GM23338 (cell line): ENCODE results near the gene SLCO4A1. TPM values are rescaled to one million over a fixed set of nuclear protein-coding genes. Genes with fewer than 3 reads are reported as not detected.
A peak's percentile ranks its signal among the peaks of the same experiment; 100 is the strongest.

Source experiments
- ATAC-seq: fragments of 200-7000 bp; cut with Tn5 transposase; 3 replicates; pipeline ENCODE4 v1.9.1; 2020
- DNase-seq: peaks from one replicate; pipeline ENCODE4 v3.0.0-alpha.2; 2015; ENCODE audit warnings: low spot score
- H2AFZ ChIP-seq: fragments of 200-600 bp; sonication (generic); 2 replicates; pipeline ENCODE4 v1.8.0; 2016; ENCODE audit warnings: antibody characterized with exemption, mild to moderate bottlenecking, moderate library complexity
- H3F3A ChIP-seq: fragments of 200-600 bp; sonication (generic); replicated peaks from 2 replicates; pipeline ENCODE4 v1.8.0; 2017; ENCODE audit warnings: antibody characterized with exemption, mixed run types, low read depth
- H3K27ac ChIP-seq: fragments of 200-600 bp; sonication (generic); 2 replicates; pipeline ENCODE4 v1.6.1; 2016; ENCODE audit warnings: low read depth
- H3K27me3 ChIP-seq: fragments of 200-600 bp; sonication (generic); 2 replicates; pipeline ENCODE4 v1.8.0; 2016; ENCODE audit warnings: mild to moderate bottlenecking, mixed run types, moderate library complexity; ENCODE audit not compliant: insufficient read depth
- H3K36me3 ChIP-seq: fragments of 200-600 bp; sonication (generic); 2 replicates; pipeline ENCODE4 v1.8.0; 2016; ENCODE audit warnings: mild to moderate bottlenecking; ENCODE audit not compliant: insufficient read depth
- H3K4me1 ChIP-seq: fragments of 200-600 bp; sonication (generic); 2 replicates; pipeline ENCODE4 v1.8.0; 2016; ENCODE audit warnings: mild to moderate bottlenecking, moderate library complexity; ENCODE audit not compliant: insufficient read depth
- H3K4me2 ChIP-seq: fragments of 200-600 bp; sonication (generic); 2 replicates; pipeline ENCODE4 v1.7.1; 2017; ENCODE audit warnings: mixed run types
- H3K4me3 ChIP-seq: fragments of 200-600 bp; sonication (generic); 2 replicates; pipeline ENCODE4 v1.6.1; 2016; ENCODE audit warnings: mixed run types
- H3K79me2 ChIP-seq: fragments of 200-600 bp; sonication (generic); replicated peaks from 2 replicates; pipeline ENCODE4 v1.8.0; 2017; ENCODE audit warnings: mild to moderate bottlenecking; ENCODE audit not compliant: insufficient read depth
- H3K9me2 ChIP-seq: fragments of 200-600 bp; sonication (generic); 2 replicates; pipeline ENCODE4 v1.8.0; 2017; ENCODE audit not compliant: insufficient read depth
- H4K20me1 ChIP-seq: fragments of 200-600 bp; sonication (generic); replicated peaks from 2 replicates; pipeline ENCODE4 v1.8.0; 2017; ENCODE audit warnings: mild to moderate bottlenecking; ENCODE audit not compliant: insufficient read depth
- H3K27ac Mint-ChIP-seq: 2 replicates; pipeline ENCODE4 v1.8.0; 2020; ENCODE audit warnings: inconsistent platforms, mild to moderate bottlenecking, moderate library complexity, mixed read lengths
- H3K27me3 Mint-ChIP-seq: 3 replicates; pipeline ENCODE4 v1.8.0; 2022; ENCODE audit warnings: low read depth, mild to moderate bottlenecking, moderate library complexity, mixed read lengths, inconsistent platforms; ENCODE audit not compliant: insufficient read depth, poor library complexity
- H3K36me3 Mint-ChIP-seq: 3 replicates; pipeline ENCODE4 v1.8.0; 2021; ENCODE audit warnings: low read depth, mild to moderate bottlenecking, inconsistent platforms, moderate library complexity, mixed read lengths
- H3K4me1 Mint-ChIP-seq: 3 replicates; pipeline ENCODE4 v1.8.0; 2020; ENCODE audit warnings: mild to moderate bottlenecking, inconsistent platforms, mixed read lengths
- H3K4me3 Mint-ChIP-seq: 3 replicates; pipeline ENCODE4 v1.8.0; 2021; ENCODE audit warnings: moderate library complexity, mild to moderate bottlenecking, inconsistent platforms, mixed read lengths
- H3K9me3 Mint-ChIP-seq: 3 replicates; pipeline ENCODE4 v1.8.0; 2020; ENCODE audit warnings: moderate library complexity, mild to moderate bottlenecking, inconsistent platforms, mixed read lengths
- CREB1 ChIP-seq: fragments of 250-450 bp; sonication (Bioruptor Pico); IDR thresholded peaks from 2 replicates; pipeline ENCODE4 v1.5.0; 2020; ENCODE audit warnings: low read depth, mild to moderate bottlenecking, moderate library complexity
- CTCF ChIP-seq, 2 experiments: fragments of 200-600 bp in 1 of 2; sonication (generic) in 1 of 2; conservative IDR thresholded peaks; 2 replicates each; pipeline versions ENCODE4 v1.5.1 to v1.6.1; 2016 to 2017; ENCODE audit warnings: antibody characterized with exemption in 2 of 2, low read depth in 2 of 2, mild to moderate bottlenecking in 2 of 2, moderate library complexity in 1 of 2
- ETS1 ChIP-seq: IDR thresholded peaks from 2 replicates; pipeline ENCODE4 v1.6.1; 2016; ENCODE audit warnings: antibody characterized with exemption
- EZH2 ChIP-seq: fragments of 200-600 bp; sonication (generic); IDR thresholded peaks from one replicate; pipeline ENCODE4 v1.8.0; 2017; ENCODE audit warnings: antibody characterized with exemption, mild to moderate bottlenecking, low read depth; ENCODE audit not compliant: unreplicated experiment
- EZH2phosphoT487 ChIP-seq: fragments of 200-600 bp; sonication (generic); IDR thresholded peaks from one replicate; pipeline ENCODE4 v1.8.1; 2018; ENCODE audit warnings: antibody characterized with exemption; ENCODE audit not compliant: unreplicated experiment
- JUNB ChIP-seq: IDR thresholded peaks from one replicate; pipeline ENCODE4 v1.6.1; 2016; ENCODE audit warnings: antibody characterized with exemption; ENCODE audit not compliant: unreplicated experiment
- NANOG ChIP-seq: IDR thresholded peaks from 2 replicates; pipeline ENCODE4 v1.6.1; 2016; ENCODE audit warnings: antibody characterized with exemption, borderline replicate concordance
- POLR2AphosphoS5 ChIP-seq: IDR thresholded peaks from 2 replicates; pipeline ENCODE4 v1.6.1; 2016; ENCODE audit warnings: antibody characterized with exemption, low read depth
- REST ChIP-seq: IDR thresholded peaks from one replicate; pipeline ENCODE4 v1.6.1; 2018; ENCODE audit warnings: antibody characterized with exemption; ENCODE audit not compliant: unreplicated experiment
- STAT1 ChIP-seq: IDR thresholded peaks from one replicate; pipeline ENCODE4 v1.6.1; 2016; ENCODE audit warnings: antibody characterized with exemption; ENCODE audit not compliant: unreplicated experiment
- ZNF114 ChIP-seq: fragments of 250-450 bp; sonication (Bioruptor Pico); IDR thresholded peaks from 2 replicates; pipeline ENCODE4 v1.5.0; 2020; ENCODE audit warnings: mild to moderate bottlenecking, moderate library complexity
- ZNF331 ChIP-seq: fragments of 250-450 bp; sonication (Bioruptor Pico); IDR thresholded peaks from 2 replicates; pipeline ENCODE4 v1.5.0; 2020; ENCODE audit warnings: low read depth, mild to moderate bottlenecking, moderate library complexity
- polyA plus RNA-seq: library from polyadenylated mRNA; unstranded; fragments of >200 nt; fragmentation: Nextera tagmentation; extraction: Ambion mirVana; gene quantifications from 2 replicates; pipeline ENCODE4 v1.2.1, GENCODE V29; 2016
- total RNA-seq: library from RNA; depleted of rRNA; stranded (reverse); fragments of >200 nt; shearing (Covaris generic); gene quantifications from 2 replicates; pipeline ENCODE4 v1.2.3, GENCODE V29; 2014
- TF ChIP-seq, protein P1 (sequence below): fragments of 250-450 bp; sonication (Bioruptor Pico); IDR thresholded peaks from 2 replicates; pipeline ENCODE4 v1.5.0; 2020; ENCODE audit warnings: mild to moderate bottlenecking, moderate library complexity

Gene SLCO4A1
- total and polyA plus RNA-seq, 2 experiments from 2014 or later, result 28.5 to 41.6 TPM

DNA sequence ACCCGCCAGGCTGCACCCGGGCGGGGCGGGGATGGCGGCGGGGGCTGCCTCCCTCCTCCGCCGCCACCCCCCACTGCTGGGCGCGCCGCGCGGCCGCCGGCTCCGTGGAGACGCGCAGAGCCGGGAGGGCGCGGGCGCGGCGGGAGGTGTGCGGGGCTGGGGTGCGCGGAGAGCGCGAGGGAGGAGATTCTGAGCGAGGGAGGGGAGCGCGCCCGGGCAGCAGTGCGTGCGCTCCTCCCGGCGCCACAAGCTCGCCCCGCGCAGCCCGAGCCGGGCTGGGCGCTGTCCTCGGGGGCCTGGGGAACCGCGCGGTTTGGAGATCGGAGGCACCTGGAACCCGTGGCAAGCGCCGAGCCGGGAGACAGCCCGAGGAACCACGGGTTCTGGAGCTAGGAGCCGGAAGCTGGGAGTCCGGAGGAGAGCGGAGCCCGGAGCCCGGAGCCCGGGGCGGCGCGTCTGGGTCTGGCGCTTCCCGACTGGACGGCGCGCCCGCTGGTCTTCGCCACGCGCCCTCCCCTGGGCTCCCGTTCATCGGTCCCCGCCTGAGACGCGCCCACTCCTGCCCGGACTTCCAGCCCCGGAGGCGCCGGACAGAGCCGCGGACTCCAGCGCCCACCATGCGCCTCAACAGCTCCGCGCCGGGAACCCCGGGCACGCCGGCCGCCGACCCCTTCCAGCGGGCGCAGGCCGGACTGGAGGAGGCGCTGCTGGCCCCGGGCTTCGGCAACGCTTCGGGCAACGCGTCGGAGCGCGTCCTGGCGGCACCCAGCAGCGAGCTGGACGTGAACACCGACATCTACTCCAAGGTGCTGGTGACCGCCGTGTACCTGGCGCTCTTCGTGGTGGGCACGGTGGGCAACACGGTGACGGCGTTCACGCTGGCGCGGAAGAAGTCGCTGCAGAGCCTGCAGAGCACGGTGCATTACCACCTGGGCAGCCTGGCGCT, 66.6 kb downstream of the SLCO4A1 start, which contains the start of gene NTSR1:
Gene NTSR1 (plus strand): TSS at position 246 of the 946 bp plus-strand sequence. CDS start 372 bp downstream, at position 618.
- Mint-ChIP-seq H3K4me3 (peak within 1 kb of the TSS; percentile 71), H3K36me3 (no peaks in the 10 kb centered on the region; the same call in 2 of the 3 replicates), H3K9me3 (no peaks in the 10 kb centered on the region), H3K4me1 (peaks cover 5% of the 10 kb centered on the region; the same call in 2 of the 3 replicates), H3K27me3 (peaks cover 32% of the 10 kb centered on the region), H3K27ac (no peak within 1 kb of the TSS)
- Histone ChIP-seq H3K9me2 (no peaks in the 10 kb centered on the region), H3K27ac (no peak within 1 kb of the TSS), H3F3A (no peaks in the 10 kb centered on the region), H3K27me3 (peaks cover 30% of the 10 kb centered on the region), H4K20me1 (no peaks in the 10 kb centered on the region), H3K4me3 (peak within 1 kb of the TSS; percentile 62), H3K36me3 (no peaks in the 10 kb centered on the region), H3K4me1 (peaks cover 3% of the 10 kb centered on the region; the same call in 1 of the 2 replicates), H3K4me2 (peak within 1 kb of the TSS; percentile 82), H2AFZ (peak within 1 kb of the TSS; percentile 85), H3K79me2 (no peaks in the 10 kb centered on the region)
- DNase-seq (peak; percentile 73), ATAC-seq (peak; percentile 53)
- no peak for TF ChIP-seq ZNF114 (CRISPR knock-in tag)
- TF ChIP-seq NANOG, result no peak
- TF ChIP-seq EZH2phosphoT487, result no peak
- TF ChIP-seq CREB1 (CRISPR knock-in tag), result no peak
- TF ChIP-seq POLR2AphosphoS5, result no peak
- TF ChIP-seq ZNF331 (CRISPR knock-in tag), result no peak
- TF ChIP-seq, protein P1, sequence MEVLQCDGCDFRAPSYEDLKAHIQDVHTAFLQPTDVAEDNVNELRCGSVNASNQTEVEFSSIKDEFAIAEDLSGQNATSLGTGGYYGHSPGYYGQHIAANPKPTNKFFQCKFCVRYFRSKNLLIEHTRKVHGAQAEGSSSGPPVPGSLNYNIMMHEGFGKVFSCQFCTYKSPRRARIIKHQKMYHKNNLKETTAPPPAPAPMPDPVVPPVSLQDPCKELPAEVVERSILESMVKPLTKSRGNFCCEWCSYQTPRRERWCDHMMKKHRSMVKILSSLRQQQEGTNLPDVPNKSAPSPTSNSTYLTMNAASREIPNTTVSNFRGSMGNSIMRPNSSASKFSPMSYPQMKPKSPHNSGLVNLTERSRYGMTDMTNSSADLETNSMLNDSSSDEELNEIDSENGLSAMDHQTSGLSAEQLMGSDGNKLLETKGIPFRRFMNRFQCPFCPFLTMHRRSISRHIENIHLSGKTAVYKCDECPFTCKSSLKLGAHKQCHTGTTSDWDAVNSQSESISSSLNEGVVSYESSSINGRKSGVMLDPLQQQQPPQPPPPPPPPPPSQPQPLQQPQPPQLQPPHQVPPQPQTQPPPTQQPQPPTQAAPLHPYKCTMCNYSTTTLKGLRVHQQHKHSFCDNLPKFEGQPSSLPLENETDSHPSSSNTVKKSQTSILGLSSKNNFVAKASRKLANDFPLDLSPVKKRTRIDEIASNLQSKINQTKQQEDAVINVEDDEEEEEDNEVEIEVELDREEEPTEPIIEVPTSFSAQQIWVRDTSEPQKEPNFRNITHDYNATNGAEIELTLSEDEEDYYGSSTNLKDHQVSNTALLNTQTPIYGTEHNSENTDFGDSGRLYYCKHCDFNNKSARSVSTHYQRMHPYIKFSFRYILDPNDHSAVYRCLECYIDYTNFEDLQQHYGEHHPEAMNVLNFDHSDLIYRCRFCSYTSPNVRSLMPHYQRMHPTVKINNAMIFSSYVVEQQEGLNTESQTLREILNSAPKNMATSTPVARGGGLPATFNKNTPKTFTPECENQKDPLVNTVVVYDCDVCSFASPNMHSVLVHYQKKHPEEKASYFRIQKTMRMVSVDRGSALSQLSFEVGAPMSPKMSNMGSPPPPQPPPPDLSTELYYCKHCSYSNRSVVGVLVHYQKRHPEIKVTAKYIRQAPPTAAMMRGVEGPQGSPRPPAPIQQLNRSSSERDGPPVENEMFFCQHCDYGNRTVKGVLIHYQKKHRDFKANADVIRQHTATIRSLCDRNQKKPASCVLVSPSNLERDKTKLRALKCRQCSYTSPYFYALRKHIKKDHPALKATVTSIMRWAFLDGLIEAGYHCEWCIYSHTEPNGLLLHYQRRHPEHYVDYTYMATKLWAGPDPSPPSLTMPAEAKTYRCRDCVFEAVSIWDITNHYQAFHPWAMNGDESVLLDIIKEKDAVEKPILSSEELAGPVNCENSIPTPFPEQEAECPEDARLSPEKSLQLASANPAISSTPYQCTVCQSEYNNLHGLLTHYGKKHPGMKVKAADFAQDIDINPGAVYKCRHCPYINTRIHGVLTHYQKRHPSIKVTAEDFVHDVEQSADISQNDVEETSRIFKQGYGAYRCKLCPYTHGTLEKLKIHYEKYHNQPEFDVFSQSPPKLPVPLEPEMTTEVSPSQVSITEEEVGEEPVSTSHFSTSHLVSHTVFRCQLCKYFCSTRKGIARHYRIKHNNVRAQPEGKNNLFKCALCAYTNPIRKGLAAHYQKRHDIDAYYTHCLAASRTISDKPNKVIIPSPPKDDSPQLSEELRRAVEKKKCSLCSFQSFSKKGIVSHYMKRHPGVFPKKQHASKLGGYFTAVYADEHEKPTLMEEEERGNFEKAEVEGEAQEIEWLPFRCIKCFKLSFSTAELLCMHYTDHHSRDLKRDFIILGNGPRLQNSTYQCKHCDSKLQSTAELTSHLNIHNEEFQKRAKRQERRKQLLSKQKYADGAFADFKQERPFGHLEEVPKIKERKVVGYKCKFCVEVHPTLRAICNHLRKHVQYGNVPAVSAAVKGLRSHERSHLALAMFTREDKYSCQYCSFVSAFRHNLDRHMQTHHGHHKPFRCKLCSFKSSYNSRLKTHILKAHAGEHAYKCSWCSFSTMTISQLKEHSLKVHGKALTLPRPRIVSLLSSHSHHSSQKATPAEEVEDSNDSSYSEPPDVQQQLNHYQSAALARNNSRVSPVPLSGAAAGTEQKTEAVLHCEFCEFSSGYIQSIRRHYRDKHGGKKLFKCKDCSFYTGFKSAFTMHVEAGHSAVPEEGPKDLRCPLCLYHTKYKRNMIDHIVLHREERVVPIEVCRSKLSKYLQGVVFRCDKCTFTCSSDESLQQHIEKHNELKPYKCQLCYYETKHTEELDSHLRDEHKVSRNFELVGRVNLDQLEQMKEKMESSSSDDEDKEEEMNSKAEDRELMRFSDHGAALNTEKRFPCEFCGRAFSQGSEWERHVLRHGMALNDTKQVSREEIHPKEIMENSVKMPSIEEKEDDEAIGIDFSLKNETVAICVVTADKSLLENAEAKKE (CRISPR knock-in tag), result no peak
- TF ChIP-seq JUNB, result no peak
- peak in 1 of 2 experiments; percentile 39; a peak in 2 of 4 replicates for TF ChIP-seq CTCF (conservative IDR thresholded peaks at IDR 0.05; ENCODE audit: low read depth in 2 of 2)
- no peak for TF ChIP-seq STAT1
- no peak for TF ChIP-seq ETS1
- TF ChIP-seq REST, result no peak
- TF ChIP-seq EZH2, result peak; percentile 55
